Stimulated activated effector memory CD8-positive, alpha-beta T cell treated with anti-CD3 and anti-CD28 coated beads, Interleukin-12 subunit alpha, Interleukin-12 subunit beta, amount 100 ng/mL, for 72 hours (primary cell): ENCODE measurements around the gene SRRM1.

Experiments used
- ATAC-seq: fragments of 150-1000 bp; cut with Tn5 transposase; 2 replicates; pipeline ENCODE4 v1.10.0; 2021
- DNase-seq, 2 donors: peaks; one replicate each; pipeline ENCODE4 v3.0.0; 2021 to 2022; ENCODE audit warnings: low spot score in 2 of 2
- H3K27ac Mint-ChIP-seq: one replicate; pipeline ENCODE4 v1.8.0; 2022; ENCODE audit warnings: mild to moderate bottlenecking, mixed read lengths
- H3K36me3 Mint-ChIP-seq: one replicate; pipeline ENCODE4 v1.8.0; 2022; ENCODE audit warnings: mild to moderate bottlenecking, mixed read lengths
- H3K4me1 Mint-ChIP-seq: one replicate; pipeline ENCODE4 v1.8.0; 2022; ENCODE audit warnings: mixed read lengths
- H3K4me3 Mint-ChIP-seq: one replicate; pipeline ENCODE4 v1.8.0; 2022; ENCODE audit warnings: mild to moderate bottlenecking, mixed read lengths
- H3K9me3 Mint-ChIP-seq: one replicate; pipeline ENCODE4 v1.8.0; 2022; ENCODE audit warnings: mixed read lengths

SRRM1 gene

DNA sequence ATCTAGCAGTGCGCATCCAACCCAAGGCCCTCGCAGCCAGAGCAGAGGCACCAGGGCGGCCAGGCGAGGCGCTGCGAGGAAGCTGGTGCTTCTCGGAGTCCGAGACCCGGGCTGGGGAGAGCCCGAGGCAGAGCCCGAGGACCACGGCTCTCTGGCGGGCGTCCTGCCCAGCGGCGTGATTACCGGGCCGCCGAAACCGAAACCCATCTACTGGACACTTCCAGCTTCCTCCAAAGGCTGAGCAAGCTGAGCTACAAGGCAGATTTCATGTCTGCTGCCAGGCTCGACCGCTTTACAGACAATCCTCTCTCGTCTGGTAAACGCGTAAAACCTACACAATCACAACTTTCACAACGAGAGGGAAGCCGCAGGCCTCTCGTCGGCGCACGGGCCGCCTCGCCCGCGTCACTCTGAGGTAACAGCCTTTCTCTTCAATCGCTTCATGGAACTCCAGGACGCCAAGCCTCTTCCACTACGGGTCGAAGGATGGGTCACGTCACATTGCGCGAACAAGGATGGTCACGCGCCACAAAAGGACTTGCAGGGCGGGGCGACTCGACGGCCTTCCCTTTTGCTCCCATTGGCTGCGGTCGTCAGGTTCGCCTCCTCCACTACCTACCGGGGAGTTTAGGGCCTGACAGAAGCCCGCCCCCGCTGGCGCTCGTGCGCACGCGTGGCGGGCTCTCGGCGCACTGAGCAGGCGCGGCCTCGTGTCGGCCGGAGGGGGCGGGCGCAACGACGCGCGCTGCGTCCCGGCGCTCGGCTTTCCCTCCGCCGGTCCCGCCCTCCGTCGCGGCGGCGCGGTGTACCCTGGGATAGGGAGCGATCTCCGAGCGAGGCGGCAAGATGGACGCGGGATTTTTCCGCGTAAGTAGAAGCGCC, at the start of gene SRRM1:
Gene SRRM1 (plus strand): TSS at position 822 of the 882 bp plus-strand sequence. CDS start 25 bp downstream, at position 847.
- DNase-seq, result peak; percentile 94 to 98
- H3K27ac Mint-ChIP-seq, result peak within 1 kb of the TSS; percentile 96
- peaks cover 39% of the 10 kb centered on the region for H3K4me1 Mint-ChIP-seq
- no peaks in the 10 kb centered on the region for H3K9me3 Mint-ChIP-seq
- ATAC-seq, result peak; percentile 94
- H3K36me3 Mint-ChIP-seq, result peaks cover 56% of the 10 kb centered on the region
- peak within 1 kb of the TSS; percentile 82 for H3K4me3 Mint-ChIP-seq

DNA sequence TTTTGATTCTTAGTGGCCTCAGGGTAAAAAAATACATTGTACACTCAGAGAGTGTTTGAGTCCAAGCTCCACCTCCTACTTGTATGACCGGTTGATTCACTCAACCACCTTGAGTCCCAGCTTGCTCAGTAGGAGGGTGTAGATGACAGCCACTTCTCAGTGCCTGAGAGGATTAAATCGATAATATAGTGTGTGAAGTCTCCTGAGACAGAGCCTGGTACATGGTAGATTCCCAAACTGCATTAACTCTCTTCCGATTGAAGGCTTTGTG, 48.8 kb upstream of the SRRM1 start:
- H3K4me1 Mint-ChIP-seq, result no peaks in the 10 kb centered on the region
- H3K9me3 Mint-ChIP-seq, result no peaks in the 10 kb centered on the region
- ATAC-seq (no peak), DNase-seq (no peak)
- no peaks in the 10 kb centered on the region for H3K36me3 Mint-ChIP-seq
- no peak overlapping the region for H3K27ac Mint-ChIP-seq
- H3K4me3 Mint-ChIP-seq, result no peak overlapping the region

DNA sequence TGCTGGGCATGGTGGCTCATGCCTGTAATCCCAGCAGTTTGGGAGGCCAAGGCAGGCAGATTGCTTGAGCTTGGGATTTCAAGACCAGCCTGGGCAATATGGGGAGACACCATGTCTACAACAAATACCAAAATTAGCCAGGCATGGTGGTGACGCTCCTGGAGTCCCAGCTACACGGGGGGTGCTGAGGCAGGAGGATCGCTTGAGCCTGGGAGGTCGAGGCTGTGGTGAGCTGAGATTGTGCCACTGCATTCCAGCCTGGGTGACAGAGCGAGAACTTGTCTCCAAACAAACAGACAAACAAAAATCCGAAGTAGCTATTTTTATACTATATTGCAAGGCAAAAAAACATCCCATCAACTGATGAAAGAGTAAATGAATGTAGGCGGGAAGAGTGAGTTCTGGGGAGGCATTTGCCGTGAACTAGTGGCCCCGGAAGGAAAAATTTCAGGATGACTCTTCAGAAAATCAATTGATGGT, 46.7 kb upstream of the SRRM1 start:
- ATAC-seq (no peak), DNase-seq (no peak)
- H3K9me3 Mint-ChIP-seq, result no peaks in the 10 kb centered on the region
- H3K4me3 Mint-ChIP-seq, result no peak overlapping the region
- no peak overlapping the region for H3K27ac Mint-ChIP-seq
- no peaks in the 10 kb centered on the region for H3K36me3 Mint-ChIP-seq
- H3K4me1 Mint-ChIP-seq, result no peaks in the 10 kb centered on the region

DNA sequence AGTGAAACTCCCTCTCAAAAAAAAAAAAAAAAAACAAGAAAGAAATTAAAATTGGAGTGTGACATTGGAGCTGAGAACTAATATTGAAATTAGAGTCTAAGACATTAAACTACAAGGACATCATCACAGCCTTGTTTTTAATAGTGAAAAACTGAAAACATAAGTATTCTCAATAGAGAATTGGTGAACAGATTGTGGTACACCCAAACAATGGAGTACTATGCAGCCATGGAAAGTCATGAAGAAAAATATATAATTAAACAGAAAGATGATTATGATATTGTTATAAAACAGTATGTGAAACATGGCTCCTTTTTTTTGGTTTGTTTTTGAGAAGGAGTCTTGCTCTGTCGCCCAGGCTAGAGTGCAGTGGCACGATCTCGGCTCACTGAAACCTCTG, 43.8 kb upstream of the SRRM1 start:
- no peak overlapping the region for H3K4me3 Mint-ChIP-seq
- H3K9me3 Mint-ChIP-seq, result no peaks in the 10 kb centered on the region
- no peaks in the 10 kb centered on the region for H3K36me3 Mint-ChIP-seq
- DNase-seq, result no peak
- ATAC-seq, result no peak
- no peak overlapping the region for H3K27ac Mint-ChIP-seq
- no peaks in the 10 kb centered on the region for H3K4me1 Mint-ChIP-seq

GRCh38 chr1:24600551-24600950, 42.6 kb upstream of the SRRM1 start:
- ATAC-seq (no peak), DNase-seq (no peak)
- Mint-ChIP-seq H3K27ac (no peak overlapping the region), H3K36me3 (no peaks in the 10 kb centered on the region), H3K9me3 (no peaks in the 10 kb centered on the region), H3K4me1 (no peaks in the 10 kb centered on the region), H3K4me3 (no peak overlapping the region)

DNA sequence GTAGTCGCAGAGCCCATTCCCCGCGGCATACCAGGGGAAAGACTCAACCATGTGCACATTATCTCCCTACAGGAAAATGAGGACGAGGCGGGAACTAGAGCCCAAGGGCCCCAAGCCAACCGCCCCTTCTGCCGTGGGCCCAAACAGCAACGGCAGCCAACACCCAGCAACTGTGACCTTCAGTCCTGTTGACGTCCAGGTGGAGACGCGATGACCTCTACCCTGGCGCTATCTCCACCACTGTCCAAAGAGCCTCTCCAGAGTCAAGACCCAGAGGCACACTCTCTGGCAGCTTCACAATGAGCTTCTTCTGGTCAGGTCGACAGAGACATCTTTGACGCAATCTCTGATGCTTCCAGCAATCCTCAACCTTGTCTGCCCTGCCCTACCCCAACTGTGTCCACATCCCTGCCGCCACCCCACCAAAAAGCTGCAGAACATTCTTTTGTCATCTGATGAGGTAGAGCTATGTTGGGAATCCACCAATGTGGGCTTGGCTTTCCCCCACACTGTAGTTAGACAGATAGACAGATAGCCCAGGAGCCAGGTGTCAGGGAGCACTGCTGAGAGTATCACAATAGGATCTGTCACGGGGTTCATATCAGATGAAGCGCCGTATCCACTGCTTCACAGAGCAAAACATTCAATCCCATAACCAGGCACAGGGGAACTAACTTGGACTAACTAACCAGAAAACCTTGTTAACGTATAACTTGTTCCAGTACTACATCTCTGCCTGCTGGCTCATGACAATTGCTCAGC, 37.4 kb upstream of the SRRM1 start:
- no peak overlapping the region for H3K4me3 Mint-ChIP-seq
- H3K36me3 Mint-ChIP-seq, result no peaks in the 10 kb centered on the region
- no peaks in the 10 kb centered on the region for H3K9me3 Mint-ChIP-seq
- ATAC-seq (no peak), DNase-seq (no peak)
- no peaks in the 10 kb centered on the region for H3K4me1 Mint-ChIP-seq
- no peak overlapping the region for H3K27ac Mint-ChIP-seq

DNA sequence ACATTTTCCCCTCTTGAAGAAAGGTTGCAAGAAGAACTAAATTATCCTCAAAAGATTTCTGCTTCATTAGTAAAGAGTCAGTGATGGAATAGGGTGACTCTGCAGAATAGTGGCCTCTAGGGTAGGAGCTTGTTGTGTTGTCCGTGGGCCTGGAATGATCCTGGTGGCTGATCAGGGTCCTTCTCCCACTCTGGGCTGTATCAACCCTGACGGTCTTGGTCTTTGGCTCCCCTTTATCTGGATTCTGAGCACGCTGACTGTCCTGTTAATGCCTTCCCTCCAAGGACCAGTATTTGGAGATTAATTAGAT, 36.9 kb upstream of the SRRM1 start:
- Mint-ChIP-seq H3K9me3 (no peaks in the 10 kb centered on the region), H3K27ac (no peak overlapping the region), H3K4me3 (no peak overlapping the region), H3K4me1 (no peaks in the 10 kb centered on the region), H3K36me3 (no peaks in the 10 kb centered on the region)
- no peak for ATAC-seq
- no peak for DNase-seq

GRCh38 chr1:24606621-24607020, 36.5 kb upstream of the SRRM1 start:
- no peak for DNase-seq
- Mint-ChIP-seq H3K27ac (no peak overlapping the region), H3K36me3 (no peaks in the 10 kb centered on the region), H3K9me3 (no peaks in the 10 kb centered on the region), H3K4me1 (no peaks in the 10 kb centered on the region), H3K4me3 (no peak overlapping the region)
- ATAC-seq, result no peak

- H3K4me3 Mint-ChIP-seq, result no peak overlapping the region
- ATAC-seq, result no peak
Observed at GRCh38 chr1:24609949-24610517, 33.1 kb upstream of the SRRM1 start.

DNA sequence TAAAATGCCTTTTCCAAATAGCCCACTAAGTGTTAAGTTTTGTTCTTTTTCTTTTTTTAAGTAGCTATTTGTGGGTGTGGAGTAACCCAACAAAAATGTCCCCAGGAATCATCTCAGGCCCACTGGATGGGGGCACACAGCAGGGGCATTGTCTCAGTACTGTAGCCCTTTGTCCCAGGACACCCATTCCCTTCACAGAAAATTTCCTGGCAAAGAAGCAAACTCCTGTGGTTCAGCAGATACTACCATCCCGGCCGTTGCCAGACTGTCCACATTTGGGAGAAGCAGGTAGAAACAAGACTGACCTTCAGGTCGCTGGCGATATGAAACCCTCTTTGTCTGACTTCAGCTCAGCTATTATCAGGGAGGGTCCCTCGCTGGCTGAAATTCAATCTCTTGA, 23.7 kb upstream of the SRRM1 start:
- H3K27ac Mint-ChIP-seq, result no peak overlapping the region
- DNase-seq (no peak), ATAC-seq (no peak)
- H3K36me3 Mint-ChIP-seq, result no peaks in the 10 kb centered on the region
- H3K4me3 Mint-ChIP-seq, result no peak overlapping the region
- no peaks in the 10 kb centered on the region for H3K4me1 Mint-ChIP-seq
- H3K9me3 Mint-ChIP-seq, result no peaks in the 10 kb centered on the region

More at GRCh38 chr1:24609949-24610517, 33.1 kb upstream of the SRRM1 start:
- Mint-ChIP-seq H3K27ac (no peak overlapping the region), H3K4me1 (no peaks in the 10 kb centered on the region), H3K36me3 (no peaks in the 10 kb centered on the region), H3K9me3 (no peaks in the 10 kb centered on the region)
- DNase-seq, result no peak

- no peaks in the 10 kb centered on the region for H3K4me1 Mint-ChIP-seq
- ATAC-seq, result no peak
- H3K9me3 Mint-ChIP-seq, result no peaks in the 10 kb centered on the region
- no peaks in the 10 kb centered on the region for H3K36me3 Mint-ChIP-seq
- no peak overlapping the region for H3K4me3 Mint-ChIP-seq
- no peak for DNase-seq
- no peak overlapping the region for H3K27ac Mint-ChIP-seq
Observed at GRCh38 chr1:24620678-24621077, 22.4 kb upstream of the SRRM1 start.

GRCh38 chr1:24621121-24621520, 22.0 kb upstream of the SRRM1 start:
- no peak overlapping the region for H3K27ac Mint-ChIP-seq
- no peak for ATAC-seq

GRCh38 chr1:24622218-24622617, 20.9 kb upstream of the SRRM1 start:
- ATAC-seq, result no peak
- no peak overlapping the region for H3K27ac Mint-ChIP-seq

More at GRCh38 chr1:24621121-24621520, 22.0 kb upstream of the SRRM1 start:
- H3K4me1 Mint-ChIP-seq, result no peaks in the 10 kb centered on the region
- H3K4me3 Mint-ChIP-seq, result no peak overlapping the region
- DNase-seq, result no peak
- no peaks in the 10 kb centered on the region for H3K36me3 Mint-ChIP-seq
- H3K9me3 Mint-ChIP-seq, result no peaks in the 10 kb centered on the region

GRCh38 chr1:24632832-24633175, 10.3 kb upstream of the SRRM1 start:
- Mint-ChIP-seq H3K4me1 (no peaks in the 10 kb centered on the region), H3K36me3 (no peaks in the 10 kb centered on the region), H3K27ac (no peak overlapping the region), H3K4me3 (no peak overlapping the region), H3K9me3 (no peaks in the 10 kb centered on the region)
- DNase-seq (no peak), ATAC-seq (no peak)

More at GRCh38 chr1:24622218-24622617, 20.9 kb upstream of the SRRM1 start:
- H3K9me3 Mint-ChIP-seq, result no peaks in the 10 kb centered on the region
- no peaks in the 10 kb centered on the region for H3K36me3 Mint-ChIP-seq
- H3K4me1 Mint-ChIP-seq, result no peaks in the 10 kb centered on the region
- no peak overlapping the region for H3K4me3 Mint-ChIP-seq
- no peak for DNase-seq

- DNase-seq, result peak in 1 of 2 donors; percentile 26
Observed at GRCh38 chr1:24635195-24635843, 7.8 kb upstream of the SRRM1 start.

More at GRCh38 chr1:24635195-24635843, 7.8 kb upstream of the SRRM1 start:
- no peak overlapping the region for H3K27ac Mint-ChIP-seq
- H3K9me3 Mint-ChIP-seq, result no peaks in the 10 kb centered on the region
- H3K36me3 Mint-ChIP-seq, result no peaks in the 10 kb centered on the region
- peak; percentile 75 for ATAC-seq
- H3K4me1 Mint-ChIP-seq, result peaks cover 7% of the 10 kb centered on the region
- H3K4me3 Mint-ChIP-seq, result no peak overlapping the region
